Omental fat pad (tissue), 4 donors: ENCODE results near the gene VPS37D. TPM values are rescaled to one million over a fixed set of nuclear protein-coding genes. Genes with fewer than 3 reads are reported as not detected.

Source experiments
- ATAC-seq: fragments of 150-250 bp; one replicate; pipeline ENCODE4 v1.9.1; 2016; ENCODE audit warnings: mild to moderate bottlenecking, moderate library complexity; ENCODE audit not compliant: low FRiP score
- DNase-seq: peaks from one replicate; pipeline ENCODE4 v3.0.0-alpha.2; 2019; ENCODE audit warnings: low spot score
- CTCF ChIP-seq, 3 donors: fragments of 450-650 bp; IDR thresholded peaks; one replicate each; pipeline ENCODE4 v1.5.1; 2016 to 2017; ENCODE audit warnings: antibody characterized with exemption in 3 of 3, mild to moderate bottlenecking in 3 of 3, moderate library complexity in 2 of 3
- total RNA-seq, 4 donors: library from RNA; depleted of rRNA; stranded (reverse); fragments of >200 nt; gene quantifications; one replicate each; pipeline ENCODE4 v1.1.0, GENCODE V29; 2016

Gene VPS37D
- total RNA-seq, 4 donors from 2014 or later, result 0.28 to 1.5 (median 1.1) TPM; not detected in 1

- ATAC-seq (peak; percentile 78), DNase-seq (peak; percentile 77)
- TF ChIP-seq CTCF (IDR thresholded peaks at IDR 0.05), result no peak
Measured at GRCh38 chr7:73623798-73624668, 43.6 kb upstream of the VPS37D start, which contains the start of gene MLXIPL. MLXIPL (minus strand) TSS chr7:73624522; CDS start chr7:73624492, 30 bp downstream.

- ATAC-seq (no peak), DNase-seq (no peak)
- TF ChIP-seq CTCF (IDR thresholded peaks at IDR 0.05), result no peak
Measured at GRCh38 chr7:73624669-73625001, 43.0 kb upstream of the VPS37D start.

- no peak for TF ChIP-seq CTCF (IDR thresholded peaks at IDR 0.05)
- no peak for ATAC-seq
- DNase-seq, result no peak
Measured at GRCh38 chr7:73625276-73625675, 42.4 kb upstream of the VPS37D start.

GRCh38 chr7:73626814-73627213, 40.8 kb upstream of the VPS37D start:
- no peak for DNase-seq

GRCh38 chr7:73628504-73628903, 39.1 kb upstream of the VPS37D start:
- no peak for TF ChIP-seq CTCF (IDR thresholded peaks at IDR 0.05)
- DNase-seq (no peak), ATAC-seq (no peak)

More at GRCh38 chr7:73626814-73627213, 40.8 kb upstream of the VPS37D start:
- no peak for TF ChIP-seq CTCF (IDR thresholded peaks at IDR 0.05)
- no peak for ATAC-seq

GRCh38 chr7:73631558-73631957, 36.1 kb upstream of the VPS37D start:
- DNase-seq (no peak), ATAC-seq (no peak)
- TF ChIP-seq CTCF (IDR thresholded peaks at IDR 0.05), result no peak

GRCh38 chr7:73633323-73633722, 34.3 kb upstream of the VPS37D start:
- DNase-seq (no peak), ATAC-seq (no peak)
- no peak for TF ChIP-seq CTCF (IDR thresholded peaks at IDR 0.05)
